Mucosa of descending colon (tissue), 3 donors: ENCODE data around the gene ZNF569. TPM values are rescaled to one million over a fixed set of nuclear protein-coding genes. Genes with fewer than 3 reads are reported as not detected.

Experiments
- ATAC-seq: fragments of 200-7000 bp; cut with Tn5 transposase; one replicate; pipeline ENCODE4 v1.9.1; 2020; ENCODE audit warnings: mild to moderate bottlenecking, moderate library complexity
- DNase-seq, 3 donors: peaks; one replicate each; pipeline ENCODE4 v3.0.0-alpha.2; 2020
- H3K36me3 ChIP-seq: fragments of 200-600 bp; one replicate; pipeline ENCODE4 v1.8.0; 2021; ENCODE audit warnings: low read depth, mild to moderate bottlenecking
- H3K4me1 ChIP-seq: fragments of 200-600 bp; one replicate; pipeline ENCODE4 v1.8.0; 2021; ENCODE audit warnings: low read depth, mild to moderate bottlenecking
- H3K4me3 ChIP-seq: fragments of 200-600 bp; one replicate; pipeline ENCODE4 v1.8.0; 2021; ENCODE audit warnings: mild to moderate bottlenecking
- H3K9me3 ChIP-seq: fragments of 200-600 bp; one replicate; pipeline ENCODE4 v1.8.0; 2021; ENCODE audit warnings: mild to moderate bottlenecking
- CTCF ChIP-seq: fragments of 200-600 bp; IDR thresholded peaks from one replicate; pipeline ENCODE4 v1.8.0; 2022; ENCODE audit warnings: antibody characterized with exemption, mild to moderate bottlenecking
- intact Hi-C, 2 donors: fragments of 100-400 bp; cut with DNase I in 1 of 2; cut with micrococcal nuclease in 1 of 2; formaldehyde crosslinking; loops; one replicate each; pipeline versions ENCODE4 v1.11.0 to v1.11.1; 2022; cut with DNase I, micrococcal nuclease
- total RNA-seq, 3 donors: library from RNA; stranded (reverse); fragmentation: NEBNext Ultra II Directional in 2 of 3; extraction: Animal tissue kit (Norgen Biotek cat#: 25700) in 2 of 3; gene quantifications; one replicate each; pipeline versions ENCODE4 v1.2.1 to v1.2.4, GENCODE V29; 2021 to 2023
- donor health status: DM: no; HTN: no; CAD: no; lungs with moderate emphysema.
- donor health status: DM: no; HTN: no; CAD: no.
- donor health status: DM: no; HTN: yes; CAD: no.

ZNF569 gene
- total RNA-seq, 3 donors from 2014 or later = 1.8 to 6.3 (median 2.1) TPM

DNA sequence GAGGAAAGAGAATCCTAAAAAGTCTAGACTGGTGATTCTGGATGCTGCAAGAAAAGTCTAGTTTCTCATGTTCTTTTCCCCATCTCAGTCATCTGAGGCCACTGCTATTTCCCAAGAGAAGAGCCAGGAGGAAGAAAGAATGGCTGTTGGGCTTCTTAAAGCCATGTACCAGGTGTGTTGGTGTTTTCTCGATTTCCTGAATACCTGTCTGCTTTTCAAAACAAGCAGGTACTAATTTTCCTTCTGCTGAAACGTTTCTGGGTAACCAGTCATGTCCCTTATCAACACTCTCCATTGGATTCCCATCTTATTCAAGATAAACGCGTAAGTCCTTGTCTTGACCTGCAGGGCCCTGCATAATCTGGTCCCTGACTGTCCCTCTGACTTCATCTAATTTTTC is 3.0 kb upstream of the ZNF569 start:
- H3K9me3 ChIP-seq = peaks cover 29% of the 10 kb centered on the region
- intact Hi-C loops = no loop called here
- DNase-seq (no peak), ATAC-seq (no peak)
- peaks cover 18% of the 10 kb centered on the region for H3K4me1 ChIP-seq
- TF ChIP-seq CTCF = no peak
- H3K4me3 ChIP-seq = no peak overlapping the region
- no peaks in the 10 kb centered on the region for H3K36me3 ChIP-seq

DNA sequence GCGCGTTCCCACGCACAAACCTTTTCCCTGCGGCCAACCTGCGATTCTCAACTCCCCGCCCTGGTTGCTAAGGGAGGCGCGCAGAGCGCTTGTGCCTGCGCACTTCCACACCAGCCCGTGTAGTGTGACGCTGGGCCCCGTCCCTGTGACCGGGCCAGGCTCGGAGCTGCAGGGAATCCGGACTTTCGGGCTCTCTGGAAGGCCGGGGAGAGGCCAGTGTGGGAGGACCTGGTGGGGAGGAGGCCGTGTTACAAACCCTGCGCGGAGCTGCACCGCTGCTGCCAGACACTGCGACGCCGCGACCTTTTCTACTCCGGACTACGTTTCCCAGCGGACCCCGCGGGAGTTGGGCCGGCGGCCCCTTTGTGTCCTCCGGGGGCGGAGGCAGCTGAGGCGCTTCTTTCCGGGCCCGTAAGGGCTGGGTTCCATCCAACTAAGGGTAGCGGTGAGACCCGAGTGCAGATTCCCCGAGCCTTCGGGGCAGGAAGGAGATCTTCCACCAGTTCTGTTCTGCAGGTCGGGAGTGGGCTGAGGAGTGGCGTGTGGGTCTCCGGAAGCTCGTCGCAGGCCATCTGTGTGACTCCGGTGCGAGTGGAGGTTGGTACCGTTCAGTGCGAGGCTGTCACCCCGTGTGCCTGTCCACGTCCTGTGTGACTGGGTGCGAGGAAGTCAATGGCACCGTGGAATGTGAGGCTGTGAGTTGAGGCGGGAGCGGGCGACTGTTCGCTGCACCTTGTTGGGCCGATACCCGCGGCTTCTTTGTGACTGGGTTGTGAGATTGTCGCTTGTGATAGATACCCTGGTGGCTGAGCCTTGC is 1.9 kb upstream of the ZNF569 start, which contains the start of gene ZNF570:
TSS of gene ZNF570 (plus strand) at position 396 of the 817 bp plus-strand sequence. CDS start 999 bp downstream, outside the sequence.
- Histone ChIP-seq H3K9me3 (peaks cover 22% of the 10 kb centered on the region), H3K4me1 (peaks cover 18% of the 10 kb centered on the region), H3K4me3 (peak within 1 kb of the TSS; percentile 25), H3K36me3 (no peaks in the 10 kb centered on the region)
- intact Hi-C loops = no loop called here
- no peak for TF ChIP-seq CTCF
- peak; percentile 92 to 93 (median 93) for DNase-seq
- peak; percentile 90 for ATAC-seq

DNA sequence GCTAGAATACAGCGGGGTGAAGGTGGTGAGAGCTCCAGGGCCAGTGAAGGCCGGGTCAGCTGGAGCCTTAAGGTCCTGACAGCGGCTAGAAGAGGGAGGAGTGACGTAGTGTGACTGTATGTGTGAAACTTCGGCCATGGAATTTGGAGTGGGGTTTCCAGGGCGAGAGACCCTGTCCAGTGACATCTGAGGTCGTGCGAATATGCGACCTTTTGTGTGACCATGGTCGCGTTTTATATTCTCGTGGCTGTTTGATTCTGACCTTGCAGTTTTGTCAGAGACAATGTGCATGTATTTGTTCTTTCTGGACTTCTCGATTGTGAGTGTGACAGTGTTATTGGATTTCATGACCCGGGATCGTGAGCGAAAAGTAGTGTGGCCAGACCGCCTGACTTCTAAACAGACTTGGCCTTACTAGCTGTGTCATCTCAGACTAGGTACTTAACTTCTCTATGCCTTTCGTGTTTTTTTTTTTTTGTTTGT is 405 bp upstream of the ZNF569 start:
- no peak for DNase-seq
- Histone ChIP-seq H3K36me3 (no peaks in the 10 kb centered on the region), H3K9me3 (peaks cover 14% of the 10 kb centered on the region), H3K4me1 (peaks cover 18% of the 10 kb centered on the region), H3K4me3 (peak overlapping the region; percentile 36)
- TF ChIP-seq CTCF = no peak
- no peak for ATAC-seq
- intact Hi-C loops = no loop called here

- no peak for TF ChIP-seq CTCF
- ATAC-seq (no peak), DNase-seq (peak in 2 of 3 donors; percentile 6 to 29)
- Histone ChIP-seq H3K4me3 (peak overlapping the region; percentile 36), H3K36me3 (no peaks in the 10 kb centered on the region), H3K9me3 (peaks cover 21% of the 10 kb centered on the region), H3K4me1 (peaks cover 18% of the 10 kb centered on the region)
- intact Hi-C loops = no loop called here
These were observed 907 bp downstream of the ZNF569 start for GRCh38 chr19:37466277-37466797.

GRCh38 chr19:37452500-37453245 is 14.6 kb downstream of the ZNF569 start:
- TF ChIP-seq CTCF = no peak
- intact Hi-C loops = no loop called here
- no peaks in the 10 kb centered on the region for H3K4me1 ChIP-seq
- DNase-seq (no peak), ATAC-seq (no peak)
- peaks cover 99% of the 10 kb centered on the region for H3K9me3 ChIP-seq
- H3K36me3 ChIP-seq = no peaks in the 10 kb centered on the region
- H3K4me3 ChIP-seq = no peak overlapping the region
